CD1c-positive myeloid dendritic cell (primary cell): ENCODE measurements around the gene GJD3.
"Not testable (repeated sequence)": the region's sequence is repeated elsewhere in the genome, so short reads cannot be mapped to it uniquely, and the experiment has no call there.

Experiments used
- DNase-seq: peaks from one replicate; pipeline ENCODE4 v3.0.0-alpha.2; 2016; ENCODE audit errors: extremely low spot score

GJD3 gene

GRCh38 chr17:40367728-40368127, 3.2 kb upstream of the GJD3 start:
- not testable (repeated sequence) for DNase-seq

- no peak for DNase-seq
Observed at GRCh38 chr17:40366861-40367518, 2.5 kb upstream of the GJD3 start.

GRCh38 chr17:40366076-40366860, 1.7 kb upstream of the GJD3 start:
- DNase-seq, result no peak

GRCh38 chr17:40364906-40365305, 369 bp upstream of the GJD3 start:
- DNase-seq, result no peak

- DNase-seq, result peak; percentile 70
Observed at GRCh38 chr17:40363111-40363827, 1.3 kb downstream of the GJD3 start.

- peak; percentile 86 for DNase-seq
Observed at GRCh38 chr17:40362696-40363110, 1.8 kb downstream of the GJD3 start.

- no peak for DNase-seq
Observed at GRCh38 chr17:40361925-40362695, 2.4 kb downstream of the GJD3 start.

GRCh38 chr17:40361063-40361924, 3.2 kb downstream of the GJD3 start:
- DNase-seq, result no peak

GRCh38 chr17:40360091-40360490, 4.4 kb downstream of the GJD3 start:
- no peak for DNase-seq

- peak; percentile 92 for DNase-seq
Observed at GRCh38 chr17:40358323-40359038, 6.1 kb downstream of the GJD3 start.

GRCh38 chr17:40356990-40357881, 7.3 kb downstream of the GJD3 start:
- no peak for DNase-seq

GRCh38 chr17:40355804-40356758, 8.5 kb downstream of the GJD3 start:
- no peak for DNase-seq

GRCh38 chr17:40355123-40355803, 9.3 kb downstream of the GJD3 start:
- DNase-seq, result peak; percentile 86

- DNase-seq, result no peak
Observed at GRCh38 chr17:40354221-40355122, 10.1 kb downstream of the GJD3 start.

GRCh38 chr17:40352779-40353394, 11.7 kb downstream of the GJD3 start:
- DNase-seq, result peak; percentile 38

- DNase-seq, result no peak
Observed at GRCh38 chr17:40352237-40352778, 12.2 kb downstream of the GJD3 start.
